Activated CD8-positive, alpha-beta memory T cell treated with anti-CD3 and anti-CD28 coated beads, Interleukin-2, amount 50 U/mL, for 4 hours (primary cell): ENCODE measurements around the gene ANKLE1.

Experiments
- DNase-seq: peaks from one replicate; pipeline ENCODE4 v3.0.0-alpha.2; 2020

ANKLE1 gene, protein sequence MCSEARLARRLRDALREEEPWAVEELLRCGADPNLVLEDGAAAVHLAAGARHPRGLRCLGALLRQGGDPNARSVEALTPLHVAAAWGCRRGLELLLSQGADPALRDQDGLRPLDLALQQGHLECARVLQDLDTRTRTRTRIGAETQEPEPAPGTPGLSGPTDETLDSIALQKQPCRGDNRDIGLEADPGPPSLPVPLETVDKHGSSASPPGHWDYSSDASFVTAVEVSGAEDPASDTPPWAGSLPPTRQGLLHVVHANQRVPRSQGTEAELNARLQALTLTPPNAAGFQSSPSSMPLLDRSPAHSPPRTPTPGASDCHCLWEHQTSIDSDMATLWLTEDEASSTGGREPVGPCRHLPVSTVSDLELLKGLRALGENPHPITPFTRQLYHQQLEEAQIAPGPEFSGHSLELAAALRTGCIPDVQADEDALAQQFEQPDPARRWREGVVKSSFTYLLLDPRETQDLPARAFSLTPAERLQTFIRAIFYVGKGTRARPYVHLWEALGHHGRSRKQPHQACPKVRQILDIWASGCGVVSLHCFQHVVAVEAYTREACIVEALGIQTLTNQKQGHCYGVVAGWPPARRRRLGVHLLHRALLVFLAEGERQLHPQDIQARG

GRCh38 chr19:17281391-17282304 lies at the start of gene ANKLE1:
Gene ANKLE1, plus strand, starts transcription at chr19:17281901. Its CDS starts 20 bp downstream, at chr19:17281921.
- DNase-seq = peak; percentile 34

GRCh38 chr19:17232258-17232657 lies 49.4 kb upstream of the ANKLE1 start:
- DNase-seq = no peak

DNA sequence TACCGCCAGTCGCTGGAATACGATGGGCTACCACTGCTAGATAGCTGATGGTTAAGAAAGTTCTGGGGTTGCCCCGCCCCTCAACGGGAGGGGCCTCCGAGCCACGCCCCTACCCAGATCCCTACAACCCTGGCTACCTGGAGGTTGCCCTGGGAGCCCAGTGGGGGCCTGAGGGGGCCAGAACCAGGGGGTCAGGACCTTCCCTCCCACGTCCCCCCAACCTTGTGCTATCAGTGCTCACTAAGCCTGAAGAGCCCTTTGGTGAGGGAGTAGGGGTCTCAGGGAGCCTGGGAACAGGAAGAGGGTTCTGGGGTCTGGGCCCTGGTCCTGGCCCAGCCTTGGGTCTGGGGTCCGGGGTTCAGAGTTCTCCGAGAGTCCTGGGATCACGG lies 46.8 kb upstream of the ANKLE1 start:
- peak; percentile 67 for DNase-seq

DNA sequence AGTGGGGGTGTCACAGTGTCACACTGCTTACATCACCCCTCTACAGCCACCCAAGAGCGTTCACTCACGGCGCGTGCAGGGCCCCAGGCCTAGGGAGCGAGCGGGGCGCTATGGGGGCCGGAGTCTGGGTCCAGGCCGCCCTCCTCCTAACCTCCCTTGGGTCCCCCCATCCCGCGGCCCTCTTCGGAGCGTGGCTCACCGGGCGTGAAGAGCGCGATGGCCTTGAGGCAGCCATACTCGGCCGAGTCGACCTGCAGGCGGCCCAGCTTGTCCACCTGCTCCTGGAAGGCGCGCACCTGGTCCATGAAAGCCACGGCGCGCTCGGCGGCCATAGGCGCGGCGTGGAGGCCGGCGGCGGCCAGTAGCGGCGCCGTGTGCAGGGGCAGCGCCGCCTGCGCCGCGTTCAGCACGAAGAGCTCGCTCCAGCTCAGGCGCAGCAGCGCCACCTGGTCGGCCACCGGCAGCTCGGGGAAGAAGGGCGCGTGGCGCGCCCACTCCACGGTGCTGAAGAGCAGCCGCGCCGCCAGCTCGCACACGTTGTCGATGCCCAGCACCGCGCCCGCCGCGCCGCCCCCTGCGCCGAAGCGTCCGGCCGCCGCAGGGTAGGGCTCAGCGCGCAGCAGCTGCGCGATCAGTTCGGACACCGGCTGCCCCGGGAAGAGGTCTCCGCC lies 46.3 kb upstream of the ANKLE1 start:
- DNase-seq = peak; percentile 81

- DNase-seq = no peak
Observed at GRCh38 chr19:17235971-17236777, 45.5 kb upstream of the ANKLE1 start.

DNA sequence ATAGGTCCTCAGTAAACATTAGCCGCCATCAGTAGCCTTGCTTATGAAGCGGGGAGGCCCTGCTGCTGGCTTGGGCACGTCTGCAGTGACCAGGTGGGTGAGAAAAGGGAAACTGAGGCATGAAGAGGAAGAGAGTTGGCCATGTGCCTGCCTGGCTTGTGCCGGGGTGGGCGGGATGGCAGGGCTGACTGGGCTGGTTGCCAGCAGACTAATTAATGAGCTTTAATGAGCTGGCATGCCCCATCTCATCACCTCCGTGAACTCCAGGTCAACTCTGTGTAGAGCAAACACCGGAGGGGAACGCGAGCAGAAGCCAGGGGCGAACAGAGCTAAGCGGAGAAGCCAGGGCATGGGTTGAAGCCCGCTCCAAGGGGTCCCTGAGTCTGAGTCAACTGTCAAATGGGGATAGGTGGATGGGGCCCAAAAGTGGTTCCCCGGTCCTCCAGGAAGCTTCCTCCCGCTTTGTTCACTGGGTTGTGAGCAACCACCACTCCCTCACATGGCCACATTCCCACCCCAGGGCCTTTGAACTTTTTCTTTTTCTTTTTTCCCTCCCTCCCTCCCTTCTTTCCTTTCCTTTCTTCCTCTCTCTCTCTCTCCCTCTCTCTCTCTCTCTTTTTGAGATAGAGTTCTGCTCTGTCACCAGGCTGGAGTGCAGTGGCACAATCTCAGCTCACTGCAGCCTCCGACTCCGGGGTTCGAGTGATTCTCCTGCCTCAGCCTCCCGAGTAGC lies 44.7 kb upstream of the ANKLE1 start:
- DNase-seq = no peak

DNA sequence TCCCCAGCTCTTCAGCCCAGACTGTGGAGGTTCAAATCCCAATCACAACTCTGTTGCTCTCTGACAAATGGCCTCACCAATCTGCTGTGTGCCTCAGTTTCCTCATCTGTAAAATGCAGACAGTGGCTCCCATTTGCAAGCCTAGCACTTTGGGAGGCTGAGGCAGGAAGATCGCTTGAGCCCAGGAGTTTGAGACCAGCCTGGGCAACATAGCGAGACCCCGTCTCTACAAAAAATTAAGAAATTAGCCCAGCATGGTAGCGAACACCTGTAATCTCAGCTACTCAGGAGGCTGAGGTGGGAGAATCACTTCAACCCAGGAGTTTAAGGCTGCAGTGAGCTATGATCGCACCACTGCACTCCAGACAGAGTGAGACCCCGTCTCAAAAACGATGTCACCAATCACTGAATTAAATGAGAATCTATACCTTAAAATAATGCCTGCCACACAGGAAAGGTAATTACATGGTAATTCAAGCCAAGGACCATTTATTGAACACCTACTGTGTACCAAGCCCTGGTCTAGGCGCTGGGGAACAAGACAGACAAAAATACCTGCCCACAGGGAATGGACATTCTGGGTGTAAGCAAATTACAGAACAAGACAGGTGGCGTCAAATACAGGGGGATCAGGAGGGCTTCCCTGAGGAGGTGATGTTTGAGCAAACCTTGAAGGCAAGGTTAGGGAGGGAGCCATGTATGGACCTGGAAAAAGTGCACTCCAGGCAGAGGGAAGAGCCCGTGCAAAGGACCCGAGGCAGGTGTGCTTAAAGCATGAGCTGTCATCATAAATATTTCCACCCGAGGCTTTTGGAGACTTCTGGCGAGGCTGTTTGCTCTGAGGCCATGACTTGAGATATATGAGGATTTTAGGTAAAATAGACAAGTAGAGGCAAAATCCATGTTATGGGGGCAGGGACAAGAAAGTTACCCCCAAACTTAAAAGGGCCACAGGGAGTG lies 43.7 kb upstream of the ANKLE1 start:
- DNase-seq = no peak

DNA sequence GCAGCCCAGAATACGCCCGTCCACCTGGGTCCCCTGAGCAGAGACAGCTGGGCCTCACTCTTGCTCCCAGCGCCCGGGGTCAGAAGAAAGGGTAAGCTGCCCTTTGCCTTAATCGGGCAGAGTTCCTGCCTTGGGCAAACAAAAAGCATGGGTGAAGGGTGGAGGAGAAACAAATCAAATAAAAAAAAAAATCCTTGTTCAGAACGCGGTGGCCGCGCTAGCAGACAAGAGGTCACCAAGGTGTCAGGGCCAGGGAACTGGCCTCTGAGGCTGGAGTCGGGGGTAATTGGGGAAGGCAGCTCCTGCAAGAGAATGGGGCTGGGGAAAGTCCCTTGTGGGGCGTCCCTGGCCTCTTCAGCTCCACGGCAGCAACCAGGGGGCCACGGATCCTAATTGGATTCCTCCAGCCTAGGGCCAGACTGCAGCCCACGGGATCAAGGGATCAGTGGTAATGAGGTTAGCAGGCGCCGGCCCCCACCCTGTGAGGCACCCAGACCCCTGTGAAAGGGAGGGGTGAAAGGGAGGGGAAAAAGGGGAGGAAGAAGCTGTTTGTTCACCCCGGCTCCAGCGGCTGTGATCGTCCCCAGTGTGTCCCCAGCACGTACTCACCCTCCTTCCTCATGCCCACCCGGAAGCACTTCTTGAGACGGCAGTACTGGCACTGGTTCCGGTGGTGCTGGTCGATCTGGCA lies 41.5 kb upstream of the ANKLE1 start:
- no peak for DNase-seq

DNA sequence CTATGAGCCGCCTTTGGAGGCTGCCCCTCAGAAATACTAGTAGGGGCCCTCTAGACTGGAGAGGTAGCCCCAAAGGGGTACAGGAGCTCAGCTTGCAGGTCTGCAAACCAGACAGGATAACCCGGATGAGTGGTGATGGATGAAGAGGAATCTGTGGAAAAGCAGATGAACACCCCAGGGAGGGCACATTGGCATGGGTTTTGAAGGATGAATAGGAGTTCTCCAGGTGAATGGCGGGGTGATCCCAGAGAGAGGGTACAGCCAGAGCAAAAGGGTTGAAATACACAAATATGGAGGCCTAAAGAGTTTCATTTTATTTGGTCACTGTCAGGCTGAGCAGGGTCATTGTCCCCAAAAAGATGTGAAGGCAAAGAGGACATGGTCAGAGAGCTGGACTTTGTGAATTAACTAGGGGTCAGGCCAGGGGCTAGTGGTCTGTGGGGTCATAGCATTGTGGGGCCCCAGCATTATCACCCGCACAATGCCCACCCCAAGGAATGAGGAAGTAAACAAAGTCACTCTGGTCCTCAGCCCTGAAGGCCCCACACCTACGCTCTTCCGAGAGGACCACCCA lies 40.8 kb upstream of the ANKLE1 start:
- DNase-seq = no peak

DNA sequence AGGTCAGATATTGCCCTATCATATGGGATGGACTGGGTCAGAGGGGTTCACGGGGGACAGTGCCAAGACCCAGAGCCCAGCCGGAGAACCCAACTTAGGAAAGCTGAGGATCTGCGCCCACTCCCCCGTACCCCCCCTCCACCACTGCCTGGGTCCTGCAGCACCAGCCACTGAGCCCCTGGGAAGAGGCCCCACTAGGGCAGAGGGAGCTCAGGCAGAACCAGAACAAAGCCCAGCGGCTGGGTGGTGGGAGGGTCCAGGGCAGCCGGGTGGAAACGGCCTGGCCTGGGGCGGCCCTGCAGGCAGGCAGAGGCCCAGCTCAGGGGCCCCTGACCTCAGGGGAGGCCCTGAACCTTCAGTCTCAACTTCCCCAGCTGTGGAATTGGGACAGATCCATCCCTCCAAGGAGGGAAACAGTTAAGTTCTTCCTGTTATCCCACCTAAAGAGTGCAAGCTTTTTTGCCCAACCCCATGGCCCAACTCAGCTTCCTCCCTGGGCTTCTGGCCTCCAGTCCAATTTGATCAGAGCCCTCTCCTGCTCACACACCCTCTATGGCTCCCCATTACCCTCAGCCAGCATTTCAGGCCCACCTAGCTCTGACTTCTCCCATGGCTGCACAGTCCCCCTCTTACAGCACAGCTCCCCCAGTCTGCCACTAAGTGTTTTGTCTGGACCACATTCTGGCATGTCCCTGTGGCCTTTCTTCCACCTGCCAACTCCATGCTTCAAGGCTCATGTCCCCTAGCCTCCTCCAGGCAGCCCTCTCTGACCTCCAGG lies 39.1 kb upstream of the ANKLE1 start:
- no peak for DNase-seq

DNA sequence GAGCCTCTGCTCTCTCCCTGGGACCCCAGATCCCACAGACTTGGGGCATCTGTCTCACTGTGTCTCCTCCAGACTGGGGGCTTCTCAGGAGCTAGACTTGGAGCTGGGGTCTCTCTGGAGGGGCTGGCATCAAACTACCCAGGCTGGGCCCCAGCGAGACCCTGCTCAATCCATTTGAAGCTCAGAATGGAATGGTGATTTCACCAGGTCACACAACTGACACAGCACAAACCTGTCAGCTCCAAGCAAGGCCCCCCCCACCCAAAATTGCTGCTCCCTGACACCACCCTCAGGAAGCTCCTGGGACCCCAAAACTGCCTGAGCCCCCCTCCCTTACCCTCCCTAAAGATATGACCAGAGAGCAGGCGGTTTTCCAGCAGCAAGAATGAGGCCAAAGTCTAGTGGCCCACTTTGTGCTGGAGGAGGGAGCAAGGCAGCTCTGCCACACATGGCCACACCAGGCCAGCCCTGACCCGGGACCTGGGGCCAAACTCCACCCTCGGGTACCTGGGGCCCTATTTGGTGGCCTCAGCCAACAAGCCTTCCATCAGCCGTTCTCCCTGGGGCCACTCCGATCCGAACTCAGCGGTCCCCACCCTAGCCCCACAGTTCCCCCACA lies 38.4 kb upstream of the ANKLE1 start:
- DNase-seq = no peak

- no peak for DNase-seq
Observed at GRCh38 chr19:17243830-17244617, 37.7 kb upstream of the ANKLE1 start.

DNA sequence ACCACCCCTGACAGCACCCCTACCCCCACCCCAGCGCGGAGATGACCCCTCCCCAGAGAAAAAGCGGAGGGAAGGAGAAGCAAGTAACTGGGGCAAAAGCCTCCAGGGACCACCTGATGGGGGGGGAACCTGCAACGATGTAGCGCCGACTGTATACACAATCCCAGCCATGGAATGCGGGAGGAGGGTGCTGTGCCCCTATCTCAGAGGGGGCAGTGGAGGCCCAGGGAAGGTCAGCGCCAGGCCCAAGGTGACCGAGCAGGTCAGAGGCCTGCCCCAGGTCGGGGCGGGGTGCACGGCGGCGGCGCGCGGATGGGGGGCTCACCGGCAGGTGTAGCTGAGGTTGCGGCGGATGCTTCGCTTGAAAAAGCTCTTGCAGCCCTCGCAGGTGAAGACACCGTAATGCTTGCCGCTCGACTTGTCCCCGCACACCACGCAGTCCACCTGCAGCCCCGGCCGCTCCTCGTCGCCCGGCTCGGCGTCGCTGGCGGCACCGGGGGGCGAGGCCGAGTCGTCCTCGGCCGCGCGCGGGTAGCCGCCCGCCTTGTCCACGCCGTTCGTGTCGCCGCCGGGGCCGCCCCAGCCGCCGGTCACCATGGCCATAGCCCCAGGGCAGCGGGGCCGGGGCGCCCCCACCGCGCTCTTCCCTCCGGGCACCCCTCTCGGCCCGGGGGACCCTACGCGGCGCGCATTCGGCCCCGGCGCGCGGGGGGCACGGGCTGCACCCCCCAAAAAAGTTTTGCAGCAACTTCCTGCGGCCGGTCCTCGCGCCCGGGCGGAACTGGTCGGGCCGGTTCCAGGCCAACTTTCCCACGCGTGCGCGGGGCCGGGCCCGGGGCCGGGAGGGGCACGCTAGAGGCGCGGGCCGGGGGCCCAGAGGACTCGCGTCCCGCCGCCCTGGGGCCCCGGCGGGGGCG lies 36.8 kb upstream of the ANKLE1 start:
- DNase-seq = no peak

DNA sequence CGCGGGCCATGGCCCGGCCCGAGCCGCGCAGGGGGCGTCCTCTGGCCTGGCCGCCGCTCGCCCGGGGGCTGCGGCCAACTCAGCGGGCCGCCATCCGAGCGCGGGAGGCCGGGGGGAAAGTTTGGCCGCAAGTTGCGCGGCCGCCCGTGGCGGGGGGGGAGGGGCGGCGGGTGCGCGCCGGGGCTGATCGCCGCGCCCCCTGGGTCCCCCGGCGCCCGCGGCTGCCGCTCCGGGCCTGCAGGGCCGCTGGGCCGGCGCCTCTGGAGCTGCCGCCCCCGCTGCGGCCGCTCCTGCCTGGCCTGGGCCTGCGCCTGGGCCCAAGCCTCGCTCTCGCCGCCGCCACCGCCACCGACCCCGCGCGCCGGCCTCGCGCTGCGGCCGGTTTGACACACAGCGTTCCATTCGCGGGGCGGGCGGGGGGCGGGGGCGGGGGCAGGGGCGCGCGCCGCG lies 36.1 kb upstream of the ANKLE1 start, which contains the start of gene NR2F6:
TSS of gene NR2F6 (minus strand) at position 385 of the 450 bp plus-strand sequence. CDS start 699 bp downstream, outside the sequence.
- DNase-seq = no peak

DNA sequence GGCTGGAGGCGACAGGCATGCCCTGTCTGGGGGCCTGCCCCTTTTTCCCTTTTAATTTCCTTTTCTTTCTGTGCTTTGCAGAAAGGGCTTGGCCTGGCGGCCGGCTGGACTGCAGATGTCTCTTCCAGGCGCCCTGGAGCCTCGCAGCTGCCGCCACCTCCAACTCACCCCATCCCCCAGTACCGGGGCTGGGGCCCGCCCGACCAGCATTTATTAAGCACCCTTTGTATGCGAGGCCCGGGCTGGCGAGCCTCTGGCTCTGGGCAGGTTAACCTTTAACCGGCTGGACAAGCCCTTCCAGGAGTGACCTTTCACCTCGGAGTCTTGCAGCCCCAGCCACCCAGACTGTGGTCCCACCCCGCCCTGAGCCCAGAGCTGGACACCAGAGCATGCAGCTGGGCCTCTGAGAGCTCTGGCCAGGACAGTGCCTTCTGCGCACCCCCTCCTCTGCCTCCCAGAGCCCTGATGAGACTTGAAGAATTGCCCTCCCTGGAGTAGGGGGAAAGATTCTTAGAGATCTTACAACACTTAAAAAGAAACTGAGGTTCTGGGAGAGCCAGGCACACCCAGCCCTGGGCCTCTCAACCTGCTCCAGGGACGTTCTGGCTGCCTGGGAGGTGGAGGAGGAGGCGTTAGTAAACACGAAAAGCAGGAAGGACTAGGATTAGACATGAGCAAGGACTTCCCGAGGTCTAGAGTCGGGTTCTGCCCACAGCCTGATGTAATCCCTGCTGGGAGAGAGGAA lies 34.8 kb upstream of the ANKLE1 start:
- no peak for DNase-seq
